Neural cell (in vitro differentiated cells): ENCODE measurements around the gene XPNPEP3. TPM values are rescaled to one million over a fixed set of nuclear protein-coding genes. Genes with fewer than 3 reads are reported as not detected.

Source experiments
- H2AFZ ChIP-seq: fragments of 200-600, 300-800 bp; sonication (generic), shearing (Covaris generic); 2 replicates; pipeline ENCODE4 v1.6.0; 2014; ENCODE audit warnings: low read depth, mild to moderate bottlenecking, antibody characterized with exemption, low read length, moderate library complexity
- H3F3A ChIP-seq: fragments of 200-600 bp; shearing (Covaris generic); 2 replicates; pipeline ENCODE4 v1.6.1; 2016; ENCODE audit warnings: mild to moderate bottlenecking, moderate library complexity, mixed read lengths, antibody characterized with exemption, low read length; ENCODE audit not compliant: insufficient read depth, poor library complexity, severe bottlenecking
- H3K27ac ChIP-seq: fragments of 200-600, 300-800 bp; sonication (generic), shearing (Covaris generic); 2 replicates; pipeline ENCODE4 v1.5.1; 2014; ENCODE audit warnings: mild to moderate bottlenecking, low read length, moderate library complexity
- H3K27me3 ChIP-seq: fragments of 300-800, 200-600 bp; sonication (generic), shearing (Covaris generic); 2 replicates; pipeline ENCODE4 v1.6.0; 2014; ENCODE audit warnings: mild to moderate bottlenecking, low read depth, low read length, moderate library complexity; ENCODE audit not compliant: insufficient read depth
- H3K36me3 ChIP-seq: fragments of 300-800, 200-600 bp; sonication (generic), shearing (Covaris generic); 2 replicates; pipeline ENCODE4 v1.5.1; 2014; ENCODE audit warnings: mild to moderate bottlenecking, antibody characterized with exemption, low read length, moderate library complexity; ENCODE audit not compliant: insufficient read depth
- H3K4me2 ChIP-seq: fragments of 300-800, 200-600 bp; sonication (generic), shearing (Covaris generic); 2 replicates; pipeline ENCODE4 v1.6.0; 2014; ENCODE audit warnings: mild to moderate bottlenecking, low read length
- H3K4me3 ChIP-seq: fragments of 300-800, 200-600 bp; sonication (generic), shearing (Covaris generic); 2 replicates; pipeline ENCODE4 v1.5.1; 2014; ENCODE audit warnings: mild to moderate bottlenecking, low read length, moderate library complexity
- H3K79me2 ChIP-seq: fragments of 200-600 bp; shearing (Covaris generic); replicated peaks from 2 replicates; pipeline ENCODE4 v1.6.0; 2014; ENCODE audit warnings: mild to moderate bottlenecking, low read length, moderate library complexity; ENCODE audit not compliant: insufficient read depth
- H3K9ac ChIP-seq: fragments of 300-800, 200-600 bp; sonication (generic), shearing (Covaris generic); 2 replicates; pipeline ENCODE4 v1.6.1; 2016; ENCODE audit warnings: mild to moderate bottlenecking, low read length, mixed read lengths
- H3K9me2 ChIP-seq: fragments of 200-600 bp; shearing (Covaris generic); 2 replicates; pipeline ENCODE4 v1.6.1; 2016; ENCODE audit warnings: mild to moderate bottlenecking, low read length, mixed read lengths; ENCODE audit not compliant: insufficient read depth
- H3K9me3 ChIP-seq: fragments of 200-600, 300-800 bp; sonication (generic), shearing (Covaris generic); 2 replicates; pipeline ENCODE4 v1.6.1; 2016; ENCODE audit warnings: mild to moderate bottlenecking, mixed run types, low read length, moderate library complexity, mixed read lengths
- H4K20me1 ChIP-seq: fragments of 200-600 bp; shearing (Covaris generic); 2 replicates; pipeline ENCODE4 v1.6.1; 2016; ENCODE audit warnings: mild to moderate bottlenecking, mixed run types; ENCODE audit not compliant: insufficient read depth
- EP300 ChIP-seq: fragments of 450-650 bp; conservative IDR thresholded peaks from 2 replicates; pipeline ENCODE4 v1.6.1; 2014; ENCODE audit warnings: antibody characterized with exemption, mild to moderate bottlenecking, moderate library complexity; ENCODE audit not compliant: poor library complexity, severe bottlenecking
- EZH2 ChIP-seq: fragments of 200-600, 300-800 bp; shearing (Covaris generic), sonication (generic); IDR thresholded peaks from 2 replicates; pipeline ENCODE4 v1.6.1; 2014; ENCODE audit warnings: antibody characterized with exemption, low read length, borderline replicate concordance, mild to moderate bottlenecking; ENCODE audit not compliant: insufficient read depth, poor library complexity, severe bottlenecking
- MXI1 ChIP-seq: fragments of 450-650 bp; conservative IDR thresholded peaks from 2 replicates; pipeline ENCODE4 v1.6.1; 2014; ENCODE audit warnings: antibody characterized with exemption, mild to moderate bottlenecking; ENCODE audit not compliant: poor library complexity, severe bottlenecking
- POLR2AphosphoS5 ChIP-seq: IDR thresholded peaks from 2 replicates; pipeline ENCODE4 v1.6.1; 2012
- RAD21 ChIP-seq: fragments of 450-650 bp; conservative IDR thresholded peaks from 2 replicates; pipeline ENCODE4 v1.6.1; 2014; ENCODE audit warnings: antibody characterized with exemption, mild to moderate bottlenecking, moderate library complexity
- SMC3 ChIP-seq: fragments of 450-650 bp; conservative IDR thresholded peaks from 2 replicates; pipeline ENCODE4 v1.6.1; 2014; ENCODE audit warnings: antibody characterized with exemption, mild to moderate bottlenecking, moderate library complexity; ENCODE audit not compliant: poor library complexity
- TAF1 ChIP-seq: IDR thresholded peaks from 2 replicates; pipeline ENCODE4 v1.6.1; 2012; ENCODE audit warnings: low read depth
- polyA plus RNA-seq: library from polyadenylated mRNA; depleted of rRNA; stranded (reverse); fragments of >200 nt; gene quantifications from 2 replicates; pipeline ENCODE4 v1.2.3, GENCODE V29; 2014
- TF ChIP-seq, protein P1 (sequence below): fragments of 450-650 bp; IDR thresholded peaks from 2 replicates; pipeline ENCODE4 v1.5.1; 2014; ENCODE audit warnings: antibody characterized with exemption, mild to moderate bottlenecking, moderate library complexity; ENCODE audit not compliant: poor library complexity, severe bottlenecking
- TF ChIP-seq, protein P2 (sequence below): IDR thresholded peaks from 2 replicates; pipeline ENCODE4 v1.6.1; 2012; ENCODE audit warnings: borderline replicate concordance

Gene XPNPEP3
- polyA plus RNA-seq, 1 donor from 2014 or later = 5.2 TPM

DNA sequence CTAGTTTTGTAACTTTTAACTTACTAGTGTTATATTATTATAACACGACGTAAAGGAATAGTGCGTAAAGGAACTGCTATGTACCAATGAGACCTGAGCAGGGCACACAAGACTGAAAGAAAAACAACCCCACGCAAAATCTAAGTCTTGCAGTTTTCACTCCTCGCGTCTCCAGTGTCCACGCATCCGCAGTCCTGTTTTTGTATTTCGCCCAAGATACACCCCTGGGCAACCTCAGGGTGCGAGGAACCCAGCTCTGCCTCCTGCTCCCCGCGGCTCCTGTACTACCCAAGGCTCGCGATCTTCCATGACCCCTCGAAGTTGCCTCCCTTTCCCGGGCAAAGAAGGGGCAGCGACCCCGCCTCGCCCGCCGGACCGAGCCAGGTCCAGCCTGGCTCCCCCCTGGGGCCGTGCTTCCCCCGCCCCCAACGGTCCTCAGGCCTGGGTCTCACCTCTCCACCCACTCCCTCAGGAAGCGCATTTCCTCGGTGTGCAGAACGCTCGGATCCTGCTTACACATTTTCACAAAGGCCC is 902 bp upstream of the XPNPEP3 start:
- Histone ChIP-seq H3K9me3 (no peaks in the 10 kb centered on the region), H3K27me3 (no peaks in the 10 kb centered on the region), H3K4me3 (peak overlapping the region; percentile 85), H4K20me1 (peaks cover 3% of the 10 kb centered on the region), H3K4me2 (peak overlapping the region; percentile 56), H3F3A (peaks cover 4% of the 10 kb centered on the region), H3K27ac (peak overlapping the region; percentile 97), H3K79me2 (peaks cover 88% of the 10 kb centered on the region), H3K9ac (peak overlapping the region; percentile 92), H2AFZ (peak overlapping the region; percentile 73), H3K9me2 (no peaks in the 10 kb centered on the region), H3K36me3 (no peaks in the 10 kb centered on the region)
- TF ChIP-seq SMC3 (peak; percentile 16), MXI1 (peak; percentile 61), TAF1 (peak; percentile 69), EZH2 (no peak), POLR2AphosphoS5 (no peak), EP300 (no peak), RAD21 (no peak)
- TF ChIP-seq, protein P1, sequence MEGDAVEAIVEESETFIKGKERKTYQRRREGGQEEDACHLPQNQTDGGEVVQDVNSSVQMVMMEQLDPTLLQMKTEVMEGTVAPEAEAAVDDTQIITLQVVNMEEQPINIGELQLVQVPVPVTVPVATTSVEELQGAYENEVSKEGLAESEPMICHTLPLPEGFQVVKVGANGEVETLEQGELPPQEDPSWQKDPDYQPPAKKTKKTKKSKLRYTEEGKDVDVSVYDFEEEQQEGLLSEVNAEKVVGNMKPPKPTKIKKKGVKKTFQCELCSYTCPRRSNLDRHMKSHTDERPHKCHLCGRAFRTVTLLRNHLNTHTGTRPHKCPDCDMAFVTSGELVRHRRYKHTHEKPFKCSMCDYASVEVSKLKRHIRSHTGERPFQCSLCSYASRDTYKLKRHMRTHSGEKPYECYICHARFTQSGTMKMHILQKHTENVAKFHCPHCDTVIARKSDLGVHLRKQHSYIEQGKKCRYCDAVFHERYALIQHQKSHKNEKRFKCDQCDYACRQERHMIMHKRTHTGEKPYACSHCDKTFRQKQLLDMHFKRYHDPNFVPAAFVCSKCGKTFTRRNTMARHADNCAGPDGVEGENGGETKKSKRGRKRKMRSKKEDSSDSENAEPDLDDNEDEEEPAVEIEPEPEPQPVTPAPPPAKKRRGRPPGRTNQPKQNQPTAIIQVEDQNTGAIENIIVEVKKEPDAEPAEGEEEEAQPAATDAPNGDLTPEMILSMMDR = no peak
- TF ChIP-seq, protein P2, sequence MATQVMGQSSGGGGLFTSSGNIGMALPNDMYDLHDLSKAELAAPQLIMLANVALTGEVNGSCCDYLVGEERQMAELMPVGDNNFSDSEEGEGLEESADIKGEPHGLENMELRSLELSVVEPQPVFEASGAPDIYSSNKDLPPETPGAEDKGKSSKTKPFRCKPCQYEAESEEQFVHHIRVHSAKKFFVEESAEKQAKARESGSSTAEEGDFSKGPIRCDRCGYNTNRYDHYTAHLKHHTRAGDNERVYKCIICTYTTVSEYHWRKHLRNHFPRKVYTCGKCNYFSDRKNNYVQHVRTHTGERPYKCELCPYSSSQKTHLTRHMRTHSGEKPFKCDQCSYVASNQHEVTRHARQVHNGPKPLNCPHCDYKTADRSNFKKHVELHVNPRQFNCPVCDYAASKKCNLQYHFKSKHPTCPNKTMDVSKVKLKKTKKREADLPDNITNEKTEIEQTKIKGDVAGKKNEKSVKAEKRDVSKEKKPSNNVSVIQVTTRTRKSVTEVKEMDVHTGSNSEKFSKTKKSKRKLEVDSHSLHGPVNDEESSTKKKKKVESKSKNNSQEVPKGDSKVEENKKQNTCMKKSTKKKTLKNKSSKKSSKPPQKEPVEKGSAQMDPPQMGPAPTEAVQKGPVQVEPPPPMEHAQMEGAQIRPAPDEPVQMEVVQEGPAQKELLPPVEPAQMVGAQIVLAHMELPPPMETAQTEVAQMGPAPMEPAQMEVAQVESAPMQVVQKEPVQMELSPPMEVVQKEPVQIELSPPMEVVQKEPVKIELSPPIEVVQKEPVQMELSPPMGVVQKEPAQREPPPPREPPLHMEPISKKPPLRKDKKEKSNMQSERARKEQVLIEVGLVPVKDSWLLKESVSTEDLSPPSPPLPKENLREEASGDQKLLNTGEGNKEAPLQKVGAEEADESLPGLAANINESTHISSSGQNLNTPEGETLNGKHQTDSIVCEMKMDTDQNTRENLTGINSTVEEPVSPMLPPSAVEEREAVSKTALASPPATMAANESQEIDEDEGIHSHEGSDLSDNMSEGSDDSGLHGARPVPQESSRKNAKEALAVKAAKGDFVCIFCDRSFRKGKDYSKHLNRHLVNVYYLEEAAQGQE = peak; percentile 44

DNA sequence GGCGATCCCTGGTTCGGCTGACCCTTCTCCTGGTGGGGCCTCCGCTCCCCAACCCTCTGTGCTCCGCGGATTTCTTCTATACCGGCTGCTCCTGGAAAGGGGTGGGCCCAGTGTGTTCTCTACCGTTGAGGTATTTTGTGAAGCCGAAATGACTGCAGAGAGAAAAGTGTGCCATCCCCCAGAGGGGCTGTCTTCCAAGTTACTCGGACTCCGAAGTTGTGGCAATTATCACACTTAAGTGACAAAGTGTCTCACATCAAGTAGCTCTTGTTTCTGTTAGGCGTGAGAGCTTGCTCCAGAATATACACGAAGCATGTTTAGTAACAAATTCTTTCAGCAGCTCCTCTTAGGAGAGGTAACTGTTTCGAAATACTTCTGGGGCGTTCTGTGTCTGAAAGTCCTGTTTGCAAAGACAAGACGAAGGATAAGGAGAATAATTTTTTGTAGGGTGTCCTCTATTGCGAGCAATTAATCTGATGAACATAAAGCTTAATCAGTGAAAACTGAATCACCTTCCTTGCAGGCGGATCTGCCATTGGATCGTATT is 434 bp downstream of the XPNPEP3 start:
- Histone ChIP-seq H3K4me3 (peak overlapping the region; percentile 85), H3K9me3 (no peaks in the 10 kb centered on the region), H3K9ac (peak overlapping the region; percentile 92), H3K27ac (peak overlapping the region; percentile 97), H4K20me1 (peaks cover 3% of the 10 kb centered on the region), H3K27me3 (no peaks in the 10 kb centered on the region), H3K79me2 (peaks cover 75% of the 10 kb centered on the region), H3F3A (peaks cover 4% of the 10 kb centered on the region), H2AFZ (peak overlapping the region; percentile 95), H3K9me2 (no peaks in the 10 kb centered on the region), H3K36me3 (no peaks in the 10 kb centered on the region), H3K4me2 (peak overlapping the region; percentile 71)
- TF ChIP-seq POLR2AphosphoS5 (no peak), RAD21 (no peak), EP300 (no peak), MXI1 (peak; percentile 2)
